HG03571 (cell line): ENCODE data around the gene KLK3.
"Not testable (repeated sequence)": the region's sequence is repeated elsewhere in the genome, so short reads cannot be mapped to it uniquely, and the experiment has no call there.

Experiments
- ATAC-seq: cut with Tn5 transposase; IDR thresholded peaks from one replicate; pipeline ENCODE4 v1.9.1; 2021; ENCODE audit not compliant: unreplicated experiment

The KLK3 gene

DNA sequence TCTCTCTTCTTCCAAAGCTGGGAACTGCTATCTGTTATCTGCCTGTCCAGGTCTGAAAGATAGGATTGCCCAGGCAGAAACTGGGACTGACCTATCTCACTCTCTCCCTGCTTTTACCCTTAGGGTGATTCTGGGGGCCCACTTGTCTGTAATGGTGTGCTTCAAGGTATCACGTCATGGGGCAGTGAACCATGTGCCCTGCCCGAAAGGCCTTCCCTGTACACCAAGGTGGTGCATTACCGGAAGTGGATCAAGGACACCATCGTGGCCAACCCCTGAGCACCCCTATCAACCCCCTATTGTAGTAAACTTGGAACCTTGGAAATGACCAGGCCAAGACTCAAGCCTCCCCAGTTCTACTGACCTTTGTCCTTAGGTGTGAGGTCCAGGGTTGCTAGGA lies 5.1 kb downstream of the KLK3 start:
- no peak for ATAC-seq

DNA sequence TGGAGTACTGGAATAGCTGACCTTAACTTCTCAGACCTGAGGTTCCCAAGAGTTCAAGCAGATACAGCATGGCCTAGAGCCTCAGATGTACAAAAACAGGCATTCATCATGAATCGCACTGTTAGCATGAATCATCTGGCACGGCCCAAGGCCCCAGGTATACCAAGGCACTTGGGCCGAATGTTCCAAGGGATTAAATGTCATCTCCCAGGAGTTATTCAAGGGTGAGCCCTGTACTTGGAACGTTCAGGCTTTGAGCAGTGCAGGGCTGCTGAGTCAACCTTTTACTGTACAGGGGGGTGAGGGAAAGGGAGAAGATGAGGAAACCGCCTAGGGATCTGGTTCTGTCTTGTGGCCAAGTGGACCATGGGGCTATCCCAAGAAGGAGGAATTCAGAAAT lies 6.3 kb downstream of the KLK3 start:
- no peak for ATAC-seq

DNA sequence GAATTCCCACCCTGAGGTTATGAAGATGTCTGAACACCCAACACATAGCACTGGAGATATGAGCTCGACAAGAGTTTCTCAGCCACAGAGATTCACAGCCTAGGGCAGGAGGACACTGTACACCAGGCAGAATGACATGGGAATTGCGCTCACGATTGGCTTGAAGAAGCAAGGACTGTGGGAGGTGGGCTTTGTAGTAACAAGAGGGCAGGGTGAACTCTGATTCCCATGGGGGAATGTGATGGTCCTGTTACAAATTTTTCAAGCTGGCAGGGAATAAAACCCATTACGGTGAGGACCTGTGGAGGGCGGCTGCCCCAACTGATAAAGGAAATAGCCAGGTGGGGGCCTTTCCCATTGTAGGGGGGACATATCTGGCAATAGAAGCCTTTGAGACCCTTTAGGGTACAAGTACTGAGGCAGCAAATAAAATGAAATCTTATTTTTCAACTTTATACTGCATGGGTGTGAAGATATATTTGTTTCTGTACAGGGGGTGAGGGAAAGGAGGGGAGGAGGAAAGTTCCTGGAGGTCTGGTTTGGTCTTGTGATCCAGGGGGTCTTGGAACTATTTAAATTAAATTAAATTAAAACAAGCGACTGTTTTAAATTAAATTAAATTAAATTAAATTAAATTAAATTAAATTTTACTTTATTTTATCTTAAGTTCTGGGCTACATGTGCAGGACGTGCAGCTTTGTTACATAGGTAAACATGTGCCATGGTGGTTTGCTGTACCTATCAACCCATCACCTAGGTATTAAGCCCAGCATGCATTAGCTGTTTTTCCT lies 7.0 kb downstream of the KLK3 start:
- no peak for ATAC-seq

DNA sequence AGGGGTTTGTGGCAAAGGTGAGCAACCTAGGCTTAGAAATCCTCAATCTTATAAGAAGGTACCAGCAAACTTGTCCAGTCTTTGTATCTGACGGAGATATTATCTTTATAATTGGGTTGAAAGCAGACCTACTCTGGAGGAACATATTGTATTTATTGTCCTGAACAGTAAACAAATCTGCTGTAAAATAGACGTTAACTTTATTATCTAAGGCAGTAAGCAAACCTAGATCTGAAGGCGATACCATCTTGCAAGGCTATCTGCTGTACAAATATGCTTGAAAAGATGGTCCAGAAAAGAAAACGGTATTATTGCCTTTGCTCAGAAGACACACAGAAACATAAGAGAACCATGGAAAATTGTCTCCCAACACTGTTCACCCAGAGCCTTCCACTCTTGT lies 14.8 kb downstream of the KLK3 start:
- ATAC-seq: no peak

DNA sequence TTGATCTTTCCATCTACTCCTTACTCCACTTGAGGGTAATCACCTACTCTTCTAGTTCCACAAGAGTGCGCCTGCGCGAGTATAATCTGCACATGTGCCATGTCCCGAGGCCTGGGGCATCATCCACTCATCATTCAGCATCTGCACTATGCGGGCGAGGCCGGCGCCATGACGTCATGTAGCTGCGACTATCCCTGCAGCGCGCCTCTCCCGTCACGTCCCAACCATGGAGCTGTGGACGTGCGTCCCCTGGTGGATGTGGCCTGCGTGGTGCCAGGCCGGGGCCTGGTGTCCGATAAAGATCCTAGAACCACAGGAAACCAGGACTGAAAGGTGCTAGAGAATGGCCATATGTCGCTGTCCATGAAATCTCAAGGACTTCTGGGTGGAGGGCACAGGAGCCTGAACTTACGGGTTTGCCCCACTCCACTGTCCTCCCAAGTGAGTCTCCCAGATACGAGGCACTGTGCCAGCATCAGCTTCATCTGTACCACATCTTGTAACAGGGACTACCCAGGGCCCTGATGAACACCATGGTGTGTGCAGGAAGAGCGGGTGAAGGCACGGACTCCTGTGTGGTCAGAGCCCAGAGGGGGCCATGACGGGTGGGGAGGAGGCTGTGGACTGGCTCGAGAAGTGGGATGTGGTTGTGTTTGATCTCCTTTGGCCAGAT lies 15.8 kb downstream of the KLK3 start:
- ATAC-seq: no peak

DNA sequence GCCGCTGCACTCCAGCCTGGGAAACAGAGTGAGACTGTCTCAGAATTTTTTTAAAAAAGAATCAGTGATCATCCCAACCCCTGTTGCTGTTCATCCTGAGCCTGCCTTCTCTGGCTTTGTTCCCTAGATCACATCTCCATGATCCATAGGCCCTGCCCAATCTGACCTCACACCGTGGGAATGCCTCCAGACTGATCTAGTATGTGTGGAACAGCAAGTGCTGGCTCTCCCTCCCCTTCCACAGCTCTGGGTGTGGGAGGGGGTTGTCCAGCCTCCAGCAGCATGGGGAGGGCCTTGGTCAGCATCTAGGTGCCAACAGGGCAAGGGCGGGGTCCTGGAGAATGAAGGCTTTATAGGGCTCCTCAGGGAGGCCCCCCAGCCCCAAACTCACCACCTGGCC lies 18.3 kb downstream of the KLK3 start, which contains the start of gene KLK2:
Gene KLK2 (plus strand): TSS at position 384 of the 400 bp plus-strand sequence. CDS start 35 bp downstream, outside the sequence.
- no peak for ATAC-seq

DNA sequence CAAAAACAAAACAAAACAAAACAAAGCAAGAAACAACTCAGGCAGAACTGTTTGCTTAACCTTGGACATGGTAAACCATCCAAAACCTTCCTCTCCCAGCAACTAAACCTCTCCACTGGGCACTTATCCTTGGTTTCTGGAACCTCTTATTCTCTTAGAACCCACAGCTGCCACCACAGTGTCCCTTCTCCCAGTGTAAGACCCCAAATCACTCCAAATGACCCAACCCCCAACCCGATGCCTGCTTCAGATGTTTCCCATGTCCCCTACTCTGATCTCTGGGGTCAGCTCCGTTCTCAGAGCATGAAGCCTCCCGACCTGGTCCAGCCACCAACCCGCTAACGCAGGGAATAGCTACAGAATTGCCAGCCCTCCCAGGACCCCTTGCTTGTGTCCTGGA lies 19.5 kb downstream of the KLK3 start:
- no peak for ATAC-seq

DNA sequence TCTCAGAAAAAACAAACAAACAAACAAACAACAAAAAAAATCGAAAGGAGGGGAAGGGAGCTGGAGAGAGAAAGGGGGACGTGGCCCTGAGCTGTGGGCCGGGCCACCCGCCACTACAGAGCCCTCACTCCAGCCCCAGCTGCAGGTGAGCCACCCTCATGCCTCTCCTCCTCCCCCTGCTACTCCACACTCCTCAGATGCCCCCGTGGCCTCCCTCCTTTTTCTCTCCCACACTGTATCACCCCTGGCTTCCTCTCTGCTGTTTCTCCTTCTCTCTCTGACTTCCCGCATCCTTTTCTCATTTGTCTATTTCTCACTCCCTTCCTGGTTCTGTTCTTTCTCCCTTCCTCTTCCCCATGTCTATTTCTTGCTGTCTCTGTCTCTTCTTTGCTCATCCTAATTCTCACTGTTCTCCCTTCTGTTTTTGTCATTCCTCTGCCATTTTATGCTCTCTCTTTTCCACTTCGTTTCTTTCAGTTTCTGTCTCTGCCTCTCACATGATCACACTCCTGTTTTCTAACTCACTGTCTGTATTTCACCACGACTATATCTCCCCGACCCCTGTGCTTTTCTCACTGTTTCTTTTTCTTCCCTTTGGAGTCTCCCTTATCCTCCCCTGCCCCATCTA lies 21.2 kb downstream of the KLK3 start:
- ATAC-seq: no peak

DNA sequence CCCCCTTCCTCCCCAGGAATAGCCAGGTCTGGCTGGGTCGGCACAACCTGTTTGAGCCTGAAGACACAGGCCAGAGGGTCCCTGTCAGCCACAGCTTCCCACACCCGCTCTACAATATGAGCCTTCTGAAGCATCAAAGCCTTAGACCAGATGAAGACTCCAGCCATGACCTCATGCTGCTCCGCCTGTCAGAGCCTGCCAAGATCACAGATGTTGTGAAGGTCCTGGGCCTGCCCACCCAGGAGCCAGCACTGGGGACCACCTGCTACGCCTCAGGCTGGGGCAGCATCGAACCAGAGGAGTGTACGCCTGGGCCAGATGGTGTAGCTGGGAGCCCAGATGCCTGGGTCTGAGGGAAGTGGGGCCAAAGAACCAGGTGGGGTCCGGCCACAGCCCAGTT lies 21.7 kb downstream of the KLK3 start:
- ATAC-seq: no peak

DNA sequence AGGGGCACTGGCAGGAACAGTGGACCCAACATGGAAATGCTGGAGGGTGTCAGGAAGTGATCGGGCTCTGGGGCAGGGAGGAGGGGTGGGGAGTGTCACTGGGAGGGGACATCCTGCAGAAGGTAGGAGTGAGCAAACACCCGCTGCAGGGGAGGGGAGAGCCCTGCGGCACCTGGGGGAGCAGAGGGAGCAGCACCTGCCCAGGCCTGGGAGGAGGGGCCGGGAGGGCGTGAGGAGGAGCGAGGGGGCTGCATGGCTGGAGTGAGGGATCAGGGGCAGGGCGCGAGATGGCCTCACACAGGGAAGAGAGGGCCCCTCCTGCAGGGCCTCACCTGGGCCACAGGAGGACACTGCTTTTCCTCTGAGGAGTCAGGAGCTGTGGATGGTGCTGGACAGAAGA lies 22.6 kb downstream of the KLK3 start:
- ATAC-seq: no peak

DNA sequence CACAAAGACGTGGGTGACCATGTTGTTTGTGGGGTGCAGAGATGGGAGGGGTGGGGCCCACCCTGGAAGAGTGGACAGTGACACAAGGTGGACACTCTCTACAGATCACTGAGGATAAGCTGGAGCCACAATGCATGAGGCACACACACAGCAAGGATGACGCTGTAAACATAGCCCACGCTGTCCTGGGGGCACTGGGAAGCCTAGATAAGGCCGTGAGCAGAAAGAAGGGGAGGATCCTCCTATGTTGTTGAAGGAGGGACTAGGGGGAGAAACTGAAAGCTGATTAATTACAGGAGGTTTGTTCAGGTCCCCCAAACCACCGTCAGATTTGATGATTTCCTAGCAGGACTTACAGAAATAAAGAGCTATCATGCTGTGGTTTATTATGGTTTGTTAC lies 24.1 kb downstream of the KLK3 start:
- ATAC-seq: no peak

DNA sequence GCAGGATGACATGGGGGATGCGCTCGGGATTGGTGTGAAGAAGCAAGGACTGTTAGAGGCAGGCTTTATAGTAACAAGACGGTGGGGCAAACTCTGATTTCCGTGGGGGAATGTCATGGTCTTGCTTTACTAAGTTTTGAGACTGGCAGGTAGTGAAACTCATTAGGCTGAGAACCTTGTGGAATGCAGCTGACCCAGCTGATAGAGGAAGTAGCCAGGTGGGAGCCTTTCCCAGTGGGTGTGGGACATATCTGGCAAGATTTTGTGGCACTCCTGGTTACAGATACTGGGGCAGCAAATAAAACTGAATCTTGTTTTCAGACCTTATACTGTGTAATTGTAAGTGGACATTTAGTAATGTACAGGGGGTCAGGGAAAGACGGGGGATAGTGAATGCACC lies 25.5 kb downstream of the KLK3 start:
- ATAC-seq: no peak

DNA sequence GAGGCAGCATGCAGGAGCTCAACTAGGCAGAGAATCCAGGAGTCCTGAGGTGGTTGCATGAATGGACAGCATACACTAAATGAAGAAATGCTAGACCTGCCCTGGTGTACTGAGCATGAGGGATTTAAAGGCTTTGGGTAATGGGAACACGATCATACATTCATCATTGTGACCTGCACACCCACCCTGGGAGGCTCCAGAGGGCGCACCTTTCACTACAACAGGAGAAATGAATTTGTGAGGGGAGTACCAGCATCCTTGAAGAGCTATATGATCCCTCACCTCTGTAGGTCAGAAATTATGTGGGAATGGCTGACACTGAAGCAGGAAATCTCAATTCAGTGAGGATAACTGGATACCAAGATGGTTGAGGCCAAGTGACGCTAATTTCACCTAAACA lies 27.5 kb downstream of the KLK3 start:
- ATAC-seq: no peak

DNA sequence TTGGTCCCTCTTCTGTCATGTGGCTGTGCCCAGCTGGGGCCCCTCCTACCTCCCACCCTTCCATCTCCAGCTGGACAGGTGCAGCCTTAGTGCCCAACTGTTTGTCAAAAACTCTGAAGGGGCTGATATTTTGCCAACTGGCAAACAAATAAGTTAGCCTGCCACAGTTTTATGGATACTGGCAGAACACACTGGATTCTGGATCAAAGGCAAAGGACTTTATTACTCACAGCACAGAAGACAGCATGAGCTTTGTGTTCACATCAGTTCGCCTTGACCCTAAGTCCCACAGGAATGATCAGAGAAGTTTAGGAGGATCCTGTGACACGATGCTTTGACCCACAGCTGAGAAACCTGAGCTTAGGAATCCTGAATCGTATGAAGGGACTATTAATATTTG lies 34.9 kb downstream of the KLK3 start:
- no peak for ATAC-seq

DNA sequence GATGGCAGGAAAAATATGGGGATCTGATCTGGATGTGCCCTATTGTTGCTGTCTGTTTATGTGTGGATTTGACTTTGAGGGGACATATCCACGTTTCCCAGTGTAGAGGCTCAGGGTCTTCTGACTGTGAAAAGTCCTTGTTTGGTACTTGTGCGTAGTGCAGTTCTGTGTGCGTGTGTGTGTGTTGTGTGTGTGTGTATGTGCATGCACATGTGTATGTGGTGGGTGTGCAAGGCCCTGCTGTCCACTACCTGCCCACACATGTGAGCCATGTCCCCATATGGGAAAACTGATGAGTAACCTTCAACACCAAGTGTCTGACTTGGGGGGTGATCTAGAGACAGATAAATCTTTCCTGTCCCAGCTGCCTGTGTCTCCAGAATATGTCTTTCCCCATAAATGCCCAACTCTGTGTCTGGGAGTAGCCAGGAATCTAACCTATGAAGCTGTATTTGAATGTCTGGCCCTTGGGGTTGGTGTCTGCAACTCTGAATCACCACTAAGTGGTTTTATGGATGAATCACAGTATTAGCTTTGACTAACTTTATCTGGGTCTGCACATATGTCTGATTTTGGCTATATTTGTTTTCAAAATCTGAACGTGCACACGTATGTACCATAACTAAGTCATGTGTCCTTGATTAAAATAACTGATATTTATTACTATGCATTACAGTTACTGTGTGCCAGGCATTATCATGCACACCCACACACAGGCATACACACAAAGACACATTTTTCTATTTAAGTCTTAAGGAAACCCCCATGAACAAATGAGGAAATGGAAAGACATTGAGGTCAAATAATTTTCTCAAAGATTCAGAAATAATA lies 35.9 kb downstream of the KLK3 start:
- no peak for ATAC-seq

DNA sequence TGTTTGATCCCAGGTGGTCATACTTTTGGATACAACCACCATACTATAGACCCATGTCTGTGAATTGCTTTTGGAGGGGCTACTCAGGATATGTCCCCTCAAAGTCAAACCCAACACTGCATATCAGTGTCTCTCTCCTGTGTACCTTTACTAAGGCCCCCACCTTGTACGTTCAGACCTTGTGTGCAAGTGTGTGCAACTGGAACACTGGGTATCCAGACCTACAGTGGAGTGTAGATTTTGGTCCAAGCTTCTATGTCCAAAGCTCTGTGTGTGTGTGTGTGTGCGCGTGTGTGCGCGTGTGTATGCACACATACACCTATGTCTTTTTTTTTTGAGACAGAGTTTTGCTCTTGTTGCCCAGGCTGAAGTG lies 36.5 kb downstream of the KLK3 start:
- ATAC-seq: no peak

DNA sequence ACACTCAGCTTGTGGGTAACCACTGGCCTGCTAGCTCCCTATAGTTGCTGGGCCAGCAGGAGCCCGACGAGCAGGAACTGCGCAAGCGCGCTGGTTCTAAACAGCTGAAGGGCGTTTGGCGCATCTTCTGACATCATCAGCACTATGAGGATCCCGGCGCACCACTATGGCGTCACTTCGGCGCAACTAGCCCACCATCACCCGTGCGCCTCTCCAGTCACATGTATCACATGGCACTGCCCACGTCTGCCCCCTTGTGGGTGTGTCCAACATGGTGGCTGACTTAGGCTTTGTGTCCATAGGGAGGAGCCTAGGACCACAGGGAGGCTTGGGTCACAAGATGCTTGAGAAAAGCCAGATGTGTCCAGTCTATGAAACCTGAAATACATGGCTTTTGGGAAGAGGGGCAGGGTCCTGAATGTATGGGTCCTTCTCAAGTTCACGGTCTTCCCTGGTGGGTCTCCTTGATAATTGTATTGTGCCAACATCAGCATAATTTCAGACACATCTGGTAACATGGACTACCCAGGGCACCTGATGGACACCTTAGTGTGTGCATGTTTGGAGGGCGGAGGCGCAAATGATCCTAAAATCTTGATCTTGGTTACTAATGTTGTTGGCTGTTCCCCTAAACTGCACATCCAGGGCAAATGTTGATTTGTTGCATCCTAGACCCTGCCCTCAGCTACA lies 38.5 kb downstream of the KLK3 start:
- ATAC-seq: no peak

DNA sequence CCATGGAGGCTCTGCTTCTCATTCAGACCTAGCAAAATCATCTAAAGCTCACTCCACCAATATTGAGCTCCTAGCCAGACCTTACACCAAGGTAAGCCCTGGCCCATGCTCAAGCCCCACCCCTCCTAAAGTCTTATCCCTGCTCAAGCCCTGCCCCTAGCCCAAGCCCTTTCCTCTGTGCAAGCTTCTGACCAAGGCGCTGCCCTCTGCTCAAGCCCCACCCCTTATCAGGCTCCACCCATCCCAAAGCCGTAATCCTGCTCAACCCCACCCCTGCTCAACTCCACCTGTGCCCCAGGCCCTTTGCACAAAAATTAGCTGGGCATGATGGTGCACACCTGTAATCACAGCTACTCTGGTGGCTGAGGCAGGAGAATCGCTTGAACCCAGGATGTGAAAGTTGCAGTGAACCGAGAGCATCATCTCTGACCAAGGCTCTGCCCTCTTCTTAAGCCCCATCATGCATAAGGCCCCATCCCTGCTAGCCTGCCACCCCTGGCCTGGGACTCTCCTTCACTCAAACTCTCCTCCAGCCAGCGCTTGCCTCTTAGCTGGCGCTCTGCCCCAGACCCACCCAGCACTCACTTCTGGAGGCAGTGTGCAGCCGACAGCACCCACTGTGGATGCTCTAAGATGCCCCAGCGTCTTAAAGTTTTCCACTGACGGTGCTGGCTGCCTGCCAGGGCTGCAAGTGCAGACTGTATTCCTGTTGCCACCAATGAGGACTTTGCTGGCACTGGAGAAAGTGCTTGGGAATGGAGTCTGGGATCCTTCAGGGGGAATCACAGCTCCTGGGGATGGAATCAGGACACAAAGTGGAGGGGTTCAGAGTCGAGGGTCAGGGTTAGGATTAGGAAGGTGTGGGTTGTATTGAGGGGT lies 40.0 kb downstream of the KLK3 start:
- ATAC-seq: no peak

DNA sequence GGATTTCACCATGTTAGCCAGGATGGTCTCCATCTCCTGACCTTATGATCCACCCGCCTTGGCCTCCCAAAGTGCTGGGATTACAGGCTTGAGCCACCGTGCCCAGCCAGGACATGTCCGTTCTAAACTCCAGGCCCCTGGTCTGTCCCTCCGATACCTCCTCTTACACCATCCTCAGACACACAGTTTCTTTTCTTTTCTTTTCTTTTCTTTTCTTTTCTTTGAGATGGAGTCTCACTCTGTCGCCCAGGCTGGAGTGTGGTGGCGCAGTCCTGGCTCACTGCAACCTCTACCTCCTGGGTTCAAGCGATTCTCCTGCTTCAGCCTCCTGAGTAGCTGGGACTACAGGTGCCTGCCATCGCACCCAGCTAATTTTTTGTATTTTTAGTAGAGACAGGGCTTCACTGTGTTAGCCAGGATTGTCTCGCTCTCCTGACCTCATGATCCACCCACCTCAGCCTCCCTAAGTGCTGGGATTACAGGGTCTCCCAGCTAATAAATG lies 41.4 kb downstream of the KLK3 start:
- ATAC-seq: not testable (repeated sequence)
